Body of pancreas (tissue), 4 donors: ENCODE data around the gene USP17L19.
"Not testable (repeated sequence)": the region's sequence is repeated elsewhere in the genome, so short reads cannot be mapped to it uniquely, and the experiment has no call there.

ENCODE experiments used
- CTCF ChIP-seq, 7 experiments: fragments of 450-650 bp in 4 of 7; fragments of 200-600 bp in 3 of 7; sonication (generic) in 3 of 7; IDR thresholded peaks; one replicate each; pipeline ENCODE4 v1.5.1; 2016 to 2019; ENCODE audit warnings: antibody characterized with exemption in 7 of 7
- POLR2A ChIP-seq, 3 donors: fragments of 450-650 bp; IDR thresholded peaks; one replicate each; pipeline ENCODE4 v1.6.1; 2016; ENCODE audit warnings: antibody characterized with exemption in 3 of 3, mild to moderate bottlenecking in 2 of 3

- TF ChIP-seq CTCF, POLR2A (IDR thresholded peaks at IDR 0.05): not testable (repeated sequence)
These were observed at the start of gene USP17L19 for GRCh38 chr4:9253078-9253477.
